Measurements from ENCODE around the gene IDH3G.

DNA sequence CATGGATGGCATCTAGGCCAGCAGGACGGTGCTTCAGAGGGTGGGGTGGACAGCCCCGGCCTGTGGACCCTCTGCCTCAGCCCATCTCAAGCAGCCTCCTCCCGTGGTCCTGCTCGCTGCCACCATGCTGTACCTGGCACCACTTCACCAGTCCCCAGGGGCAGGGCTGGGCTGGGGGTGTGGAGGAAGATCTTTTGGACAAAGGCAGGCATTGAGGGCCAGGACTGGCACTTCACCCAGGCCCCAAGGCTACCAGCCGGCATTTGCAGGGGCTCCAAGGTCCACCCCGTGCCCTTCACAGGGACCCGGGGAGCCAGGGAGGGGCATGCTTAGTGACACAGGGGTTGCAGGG is 29.4 kb downstream of the IDH3G start:
- TF ChIP-seq, protein P1, sequence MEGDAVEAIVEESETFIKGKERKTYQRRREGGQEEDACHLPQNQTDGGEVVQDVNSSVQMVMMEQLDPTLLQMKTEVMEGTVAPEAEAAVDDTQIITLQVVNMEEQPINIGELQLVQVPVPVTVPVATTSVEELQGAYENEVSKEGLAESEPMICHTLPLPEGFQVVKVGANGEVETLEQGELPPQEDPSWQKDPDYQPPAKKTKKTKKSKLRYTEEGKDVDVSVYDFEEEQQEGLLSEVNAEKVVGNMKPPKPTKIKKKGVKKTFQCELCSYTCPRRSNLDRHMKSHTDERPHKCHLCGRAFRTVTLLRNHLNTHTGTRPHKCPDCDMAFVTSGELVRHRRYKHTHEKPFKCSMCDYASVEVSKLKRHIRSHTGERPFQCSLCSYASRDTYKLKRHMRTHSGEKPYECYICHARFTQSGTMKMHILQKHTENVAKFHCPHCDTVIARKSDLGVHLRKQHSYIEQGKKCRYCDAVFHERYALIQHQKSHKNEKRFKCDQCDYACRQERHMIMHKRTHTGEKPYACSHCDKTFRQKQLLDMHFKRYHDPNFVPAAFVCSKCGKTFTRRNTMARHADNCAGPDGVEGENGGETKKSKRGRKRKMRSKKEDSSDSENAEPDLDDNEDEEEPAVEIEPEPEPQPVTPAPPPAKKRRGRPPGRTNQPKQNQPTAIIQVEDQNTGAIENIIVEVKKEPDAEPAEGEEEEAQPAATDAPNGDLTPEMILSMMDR (IDR thresholded peaks at IDR 0.05) = no peak
- no peak for TF ChIP-seq POLR2A (IDR thresholded peaks at IDR 0.05)

All from uterus (tissue), 2 donors.